GM18858 (cell line): ENCODE data around the gene SGSH.
"Not testable (repeated sequence)": the region's sequence is repeated elsewhere in the genome, so short reads cannot be mapped to it uniquely, and the experiment has no call there.

Source experiments
- ATAC-seq: cut with Tn5 transposase; IDR thresholded peaks from one replicate; pipeline ENCODE4 v1.9.1; 2021; ENCODE audit not compliant: unreplicated experiment

Gene SGSH

GRCh38 chr17:80220054-80220735 is at the start of gene SGSH, which contains the start of gene SLC26A11:
Gene SGSH (minus strand): TSS chr17:80220333. CDS start chr17:80220313, 20 bp downstream.
Gene SLC26A11 (plus strand): TSS chr17:80220427. CDS start chr17:80221561, 1,134 bp downstream.
- no peak for ATAC-seq

DNA sequence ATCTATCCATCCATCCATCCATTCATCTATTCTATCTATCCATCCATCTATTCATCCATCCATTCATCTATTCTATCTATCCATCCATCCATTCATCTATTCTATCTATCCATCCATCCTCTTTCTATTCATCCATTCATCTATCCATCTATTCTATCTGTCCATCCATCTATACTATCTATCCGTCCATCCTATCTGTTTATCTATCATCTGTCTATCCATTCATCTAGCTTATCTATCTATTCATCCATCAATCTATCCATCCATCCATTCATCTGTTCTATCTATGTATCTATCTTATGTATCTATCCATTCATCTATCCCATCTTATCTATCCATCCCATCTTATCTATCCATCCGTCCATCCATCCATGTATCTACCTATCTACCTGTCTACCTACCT is 49.3 kb upstream of the SGSH start:
- no peak for ATAC-seq

DNA sequence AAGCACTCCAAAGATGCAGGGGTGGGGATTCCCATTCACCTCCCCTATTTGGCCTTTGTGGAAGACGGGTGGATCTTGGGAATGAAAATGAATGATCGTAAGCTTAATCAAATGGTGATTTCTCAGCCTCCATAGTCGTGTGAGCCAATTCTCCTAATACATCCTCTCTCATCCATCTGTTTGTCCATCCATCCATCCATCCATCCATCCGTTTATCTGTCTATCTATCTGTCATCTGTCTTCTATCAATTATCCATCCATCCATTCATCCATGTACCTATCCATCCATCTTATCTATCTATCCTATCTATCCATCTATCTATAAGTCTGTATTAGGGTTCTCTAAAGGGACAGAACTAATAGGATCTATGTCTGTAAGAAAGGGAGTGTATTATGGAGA is 48.3 kb upstream of the SGSH start:
- no peak for ATAC-seq

- no peak for ATAC-seq
Observed at GRCh38 chr17:80267391-80267790, 47.3 kb upstream of the SGSH start.

DNA sequence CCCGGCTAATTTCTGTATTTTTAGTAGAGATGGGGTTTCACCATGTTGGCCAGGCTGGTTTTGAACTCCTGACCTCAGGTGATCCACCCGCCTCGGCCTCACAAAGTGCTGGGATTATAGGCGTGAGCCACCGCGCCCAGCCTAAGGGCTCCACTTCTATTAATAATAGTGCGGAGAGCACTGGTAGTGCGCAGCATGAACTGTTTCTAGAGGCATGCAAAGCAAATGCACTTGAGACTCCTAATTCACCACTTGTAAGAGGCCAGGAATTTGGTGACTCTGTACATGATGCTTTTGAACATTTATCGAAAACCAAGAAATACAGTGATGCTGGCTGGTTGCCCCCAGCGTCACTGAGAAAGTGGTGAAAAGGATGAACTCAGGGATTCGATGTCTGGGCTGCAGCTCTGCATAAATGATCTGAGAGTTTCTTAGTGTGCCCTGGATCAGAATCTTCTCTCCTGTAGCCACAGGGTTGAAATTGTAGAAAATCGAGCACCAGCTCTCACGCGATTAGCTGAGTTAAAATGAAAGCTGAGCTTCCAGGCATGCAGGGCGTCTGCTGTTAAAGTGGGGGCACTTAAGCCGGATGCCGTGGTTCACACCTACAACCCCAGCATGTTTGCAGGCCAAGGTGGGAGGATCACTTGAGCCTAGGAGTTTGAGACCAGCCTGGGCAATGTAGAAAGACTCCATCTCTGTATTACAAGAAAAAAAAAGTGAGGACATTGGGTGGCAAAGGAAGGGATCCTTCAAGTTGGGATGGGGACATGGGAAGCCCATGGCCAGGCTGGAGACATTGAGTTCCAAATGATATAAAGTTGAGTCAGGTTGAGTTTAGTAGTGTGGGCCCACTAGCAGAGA is 45.3 kb upstream of the SGSH start:
- ATAC-seq: no peak

DNA sequence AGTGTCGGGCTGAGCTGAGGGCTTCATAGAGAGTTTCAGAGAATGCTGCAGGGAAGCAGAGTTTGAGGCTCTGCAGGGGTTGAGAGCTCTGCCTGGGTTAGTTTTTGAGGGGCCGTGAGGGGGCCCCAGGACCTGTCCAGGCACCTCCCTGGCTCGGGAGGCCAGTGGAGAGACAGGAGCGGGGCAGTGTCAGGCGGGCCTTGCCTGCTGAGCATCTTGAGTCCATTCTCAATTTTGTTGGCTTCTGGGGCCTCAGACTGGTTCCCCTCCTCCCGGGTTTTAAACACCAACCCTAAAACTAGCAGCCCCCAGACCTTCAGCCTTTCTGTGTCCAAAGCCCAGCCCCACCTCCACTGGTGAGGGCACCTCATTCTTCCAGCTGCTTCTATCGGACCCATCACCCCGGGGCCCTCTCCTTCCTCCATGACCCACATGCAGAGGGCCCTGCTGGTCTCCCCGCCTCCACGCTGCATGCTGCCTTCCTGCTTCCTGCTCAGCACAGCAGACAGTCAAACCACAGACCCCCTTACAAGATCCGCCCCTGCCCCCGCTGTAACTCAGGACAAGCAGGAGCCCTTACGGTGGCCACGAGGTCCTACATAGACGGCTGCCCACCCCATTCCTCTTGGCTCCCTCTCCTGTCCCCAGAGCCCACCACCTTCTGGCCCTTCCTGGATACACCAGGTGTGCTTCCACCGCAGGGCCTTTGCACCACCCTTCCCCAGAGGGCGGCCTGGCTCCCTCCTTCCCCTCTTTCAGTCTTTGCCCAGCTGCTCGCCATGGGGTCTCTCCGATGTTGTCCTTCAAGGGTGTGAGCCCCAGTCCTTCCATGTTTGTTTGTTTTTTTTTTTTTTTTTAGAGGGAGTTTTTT is 44.3 kb upstream of the SGSH start:
- ATAC-seq: no peak

DNA sequence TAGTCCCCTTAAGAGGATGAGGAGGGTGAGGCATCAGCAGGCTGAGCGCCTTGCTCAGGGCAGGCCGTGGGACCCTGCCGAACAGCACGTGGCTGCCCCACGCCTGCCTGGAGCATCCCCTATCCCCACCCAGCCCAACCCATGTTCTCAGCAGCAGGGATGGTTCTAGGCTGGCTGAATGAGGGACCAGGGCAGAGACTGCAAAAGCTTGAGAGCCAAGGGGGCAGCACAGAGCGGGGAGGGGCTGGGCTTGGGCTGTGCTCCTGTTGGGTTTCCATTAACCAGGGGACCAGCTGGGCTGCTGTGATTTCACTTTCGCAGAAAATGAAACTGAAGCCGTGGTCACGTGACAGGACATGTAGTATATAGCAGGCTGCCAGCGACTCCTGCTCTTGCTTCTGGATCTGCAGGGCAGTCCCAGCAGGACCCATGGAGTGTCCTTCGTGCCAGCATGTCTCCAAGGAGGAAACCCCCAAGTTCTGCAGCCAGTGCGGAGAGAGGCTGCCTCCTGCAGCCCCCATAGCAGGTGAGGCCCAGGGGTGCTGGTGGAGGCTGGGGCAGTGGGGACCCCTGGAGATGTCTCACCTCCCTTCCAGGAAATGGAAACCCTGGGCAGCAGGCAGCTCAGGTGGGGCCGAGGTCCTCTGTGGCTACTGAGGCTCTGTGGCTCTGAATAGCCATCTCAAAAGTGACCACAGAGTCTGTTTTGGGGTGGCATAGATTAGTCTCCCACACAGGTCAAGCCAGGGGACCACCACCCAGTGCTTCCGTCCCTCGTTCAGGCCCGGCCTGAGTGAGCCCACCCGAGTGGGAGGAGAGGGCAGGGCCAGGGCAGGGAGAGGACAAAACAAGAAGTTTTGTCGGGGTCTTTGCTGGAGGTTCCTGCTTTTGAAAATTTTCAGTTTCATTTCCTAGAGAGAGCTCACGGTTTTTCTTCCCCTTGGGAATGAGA is 43.4 kb upstream of the SGSH start:
- peak; percentile 31 for ATAC-seq

DNA sequence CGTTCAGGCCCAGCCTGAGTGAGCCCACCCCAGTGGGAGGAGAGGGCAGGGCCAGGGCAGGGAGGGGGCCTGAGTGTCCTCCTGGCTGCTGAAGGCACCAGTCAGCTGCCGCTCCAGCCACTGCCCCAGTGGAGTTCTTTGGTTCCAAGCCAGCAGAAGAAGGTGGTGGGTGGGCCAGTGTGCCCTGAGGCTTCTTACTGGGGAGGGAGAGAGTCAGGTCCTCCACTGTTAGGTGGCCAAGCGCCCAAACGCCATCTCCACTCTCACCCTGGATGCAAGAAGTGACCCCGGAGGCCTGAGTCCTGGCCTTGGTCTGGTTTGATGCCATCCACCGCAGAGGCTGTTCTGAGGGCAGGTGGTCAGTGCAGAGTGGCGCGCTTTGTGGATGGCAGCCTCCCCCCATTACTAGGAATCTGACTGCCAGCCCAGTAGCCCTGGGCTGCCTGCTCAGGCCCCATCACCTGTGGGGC is 42.7 kb upstream of the SGSH start:
- ATAC-seq: no peak

GRCh38 chr17:80262291-80262690 is 42.2 kb upstream of the SGSH start:
- ATAC-seq: no peak

DNA sequence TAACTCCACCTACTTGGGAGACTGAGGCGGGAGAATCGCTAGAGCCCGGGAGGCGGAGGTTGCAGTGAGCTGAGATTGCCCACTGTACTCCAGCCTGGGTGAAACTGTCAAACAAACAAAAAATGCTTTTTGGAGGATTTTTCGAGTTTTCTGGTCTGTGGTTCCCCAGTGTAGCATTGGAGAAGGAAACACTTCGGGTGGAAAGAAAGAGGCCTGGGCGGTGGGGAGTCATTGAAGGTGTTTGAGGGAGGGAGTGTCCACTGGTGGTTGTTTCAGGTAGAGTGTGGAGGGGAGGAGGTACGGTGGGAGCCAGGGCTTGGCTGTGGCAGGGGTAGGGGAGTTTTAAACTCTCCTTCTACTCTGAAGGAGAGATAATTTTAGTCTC is 41.8 kb upstream of the SGSH start:
- ATAC-seq: no peak

- no peak for ATAC-seq
Observed at GRCh38 chr17:80261159-80261894, 41.2 kb upstream of the SGSH start.

DNA sequence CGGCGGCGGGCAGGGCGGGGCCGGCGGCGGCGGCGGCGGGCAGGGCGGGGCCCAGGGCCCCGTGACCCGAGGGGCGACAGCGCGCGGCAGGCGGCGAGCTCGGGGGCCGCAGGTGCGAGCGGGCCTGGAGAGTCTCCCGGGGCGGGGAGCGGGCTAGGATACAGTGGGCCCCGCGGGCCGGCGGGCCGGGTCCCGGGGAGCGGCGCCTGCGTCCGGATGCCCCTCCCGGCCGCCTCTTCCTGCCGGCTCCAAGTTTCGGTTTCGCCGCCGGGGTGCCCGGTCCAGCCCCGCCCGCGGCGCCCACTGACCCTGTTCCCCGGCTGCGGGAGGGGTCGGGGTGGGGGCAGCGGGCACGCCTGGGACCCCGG is 40.6 kb upstream of the SGSH start, which contains the start of gene RNF213:
Gene RNF213, plus strand, starts transcription at position 62 of the 368 bp plus-strand sequence. CDS start 2,830 bp downstream, outside the sequence.
- ATAC-seq: no peak

GRCh38 chr17:80260069-80260535 is 40.0 kb upstream of the SGSH start:
- ATAC-seq: no peak

DNA sequence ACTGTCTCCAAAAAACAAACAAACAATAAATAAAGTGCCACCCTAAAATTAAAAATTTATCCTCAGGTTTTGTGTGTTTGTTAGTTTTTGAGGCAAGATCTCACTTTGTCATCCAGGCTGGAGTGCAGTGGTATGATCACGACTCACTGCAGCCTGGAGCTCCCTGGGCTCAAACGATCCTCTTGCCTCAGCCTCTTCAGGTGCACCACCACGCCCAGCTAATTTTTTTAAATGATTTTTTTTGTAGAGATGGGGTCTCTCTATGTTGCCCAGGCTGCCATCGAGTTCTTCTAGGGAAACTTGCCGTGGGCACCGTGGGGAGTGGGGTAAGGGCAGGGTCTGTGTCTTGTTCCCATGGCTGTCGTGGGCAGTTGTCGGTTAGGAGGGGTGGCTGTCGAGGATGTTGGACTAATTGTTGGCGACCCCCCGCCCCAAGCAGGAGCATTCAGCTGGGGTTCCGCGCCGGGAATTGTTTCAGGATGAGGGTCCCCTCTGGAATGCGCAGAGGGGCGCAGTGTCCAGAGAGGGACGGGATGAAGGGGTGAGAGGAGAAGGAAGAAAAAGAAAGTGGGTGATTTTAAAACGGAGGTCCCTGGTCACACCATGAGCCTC is 39.4 kb upstream of the SGSH start:
- no peak for ATAC-seq

DNA sequence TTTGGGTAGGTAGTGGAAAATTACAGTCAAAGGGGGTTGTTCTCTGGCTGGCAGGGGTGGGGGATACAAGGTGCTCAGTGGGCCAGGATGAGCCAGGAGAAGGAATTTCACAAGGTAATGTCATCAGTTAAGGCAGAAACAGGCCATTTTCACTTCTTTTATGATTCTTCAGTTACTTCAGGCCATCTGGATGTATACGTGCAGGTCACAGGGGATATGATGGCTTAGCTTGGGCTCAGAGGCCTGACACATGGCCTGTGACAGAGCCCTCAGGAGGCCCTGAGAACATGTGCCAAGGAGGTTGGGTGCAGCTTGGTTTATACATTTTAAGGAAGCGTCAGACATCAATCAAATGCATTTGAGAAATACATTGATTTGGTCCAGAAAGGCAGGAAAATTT is 38.2 kb upstream of the SGSH start:
- not testable (repeated sequence) for ATAC-seq

GRCh38 chr17:80257716-80258213 is 37.6 kb upstream of the SGSH start:
- no peak for ATAC-seq

- ATAC-seq: no peak
Observed at GRCh38 chr17:80256034-80256350, 35.9 kb upstream of the SGSH start.

DNA sequence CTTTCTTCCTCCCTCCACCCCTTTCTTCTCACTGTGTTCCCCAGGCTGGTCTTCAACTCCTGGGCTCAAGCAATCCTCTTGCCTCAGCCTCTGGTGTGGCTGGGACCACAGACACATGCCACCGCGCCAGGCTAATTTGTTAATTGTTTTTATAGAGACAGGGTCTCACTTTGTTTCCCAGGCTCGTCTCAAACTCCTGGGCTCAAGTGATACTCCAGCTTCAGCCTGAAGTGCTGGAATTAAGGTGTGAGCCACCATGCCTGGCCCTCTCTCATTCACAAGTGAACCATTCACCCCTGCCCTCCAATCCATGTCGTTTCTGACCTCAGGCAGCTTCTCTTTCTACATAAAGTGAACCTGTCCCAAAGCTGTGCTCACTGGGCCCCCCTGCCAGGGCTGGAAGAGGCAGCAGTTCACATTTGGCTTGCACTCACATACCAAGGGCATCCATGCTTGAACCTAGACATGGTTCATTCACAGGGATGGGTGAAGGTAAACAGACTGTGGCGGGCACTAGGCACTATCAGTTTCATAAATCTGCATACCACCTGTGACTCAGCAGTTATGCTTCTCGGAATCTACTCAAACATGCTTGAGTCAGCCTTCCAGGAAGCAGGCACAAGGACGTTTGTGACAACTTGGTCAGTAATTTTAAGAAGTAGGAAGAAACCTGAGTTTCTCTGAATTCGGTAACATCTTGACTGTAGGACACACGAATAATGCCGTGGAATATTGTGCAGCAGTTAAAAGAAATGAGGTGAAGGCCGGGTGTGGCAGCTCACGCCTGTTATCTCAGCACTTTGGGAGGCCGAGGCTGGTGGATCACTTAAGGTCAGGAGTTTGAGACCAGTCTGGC is 34.5 kb upstream of the SGSH start:
- no peak for ATAC-seq
